Measurements from ENCODE around the gene YPEL1. TPM values are rescaled to one million over a fixed set of nuclear protein-coding genes. Genes with fewer than 3 reads are reported as not detected.

YPEL1 gene
- total and polyA plus RNA-seq, 4 donors: 0.83 to 4.8 (median 2.2) TPM

- Histone ChIP-seq H3K27ac (ENCODE audit: low read depth in 1 of 2, low read length in 2 of 2) (no peak overlapping the region), H3K9ac (ENCODE audit: low read depth in 1 of 2, low read length in 2 of 2) (no peak overlapping the region), H3K4me1 (ENCODE audit: control insufficient read depth in 4 of 4, insufficient read depth in 4 of 4, low read length in 3 of 4) (no peaks in the 10 kb centered on the region), H3K36me3 (ENCODE audit: control insufficient read depth in 4 of 4, insufficient read depth in 3 of 4, low read depth in 1 of 4, low read length in 3 of 4) (peaks cover 9 to 55% (median 26%) of the 10 kb centered on the region in 4 donors), H3K9me3 (ENCODE audit: control insufficient read depth in 4 of 4, low read length in 3 of 4) (no peaks in the 10 kb centered on the region), H3K4me3 (ENCODE audit: low read depth in 1 of 3, low read length in 3 of 3) (no peak overlapping the region), H3K27me3 (ENCODE audit: control insufficient read depth in 4 of 4, insufficient read depth in 4 of 4, low read length in 3 of 4) (no peaks in the 10 kb centered on the region)
- no peak for DNase-seq (ENCODE audit: low spot score)
- TF ChIP-seq FOXA2 (IDR thresholded peaks at IDR 0.05): no peak
- no peak for TF ChIP-seq REST (IDR thresholded peaks at IDR 0.05)
- TF ChIP-seq SP1 (IDR thresholded peaks at IDR 0.05): no peak
- TF ChIP-seq ATF3 (IDR thresholded peaks at IDR 0.05): no peak
- TF ChIP-seq MAX (IDR thresholded peaks at IDR 0.05): no peak
- no peak for TF ChIP-seq NR2F2 (IDR thresholded peaks at IDR 0.05)
- TF ChIP-seq EGR1 (IDR thresholded peaks at IDR 0.05; ENCODE audit: low read depth in 2 of 2): no peak
- TF ChIP-seq RXRA (IDR thresholded peaks at IDR 0.05): no peak
- no peak for TF ChIP-seq JUND (IDR thresholded peaks at IDR 0.05)
- TF ChIP-seq HNF4G (IDR thresholded peaks at IDR 0.05): no peak
- TF ChIP-seq YY1 (IDR thresholded peaks at IDR 0.05): no peak
- TF ChIP-seq RAD21 (IDR thresholded peaks at IDR 0.05): no peak
- no peak for TF ChIP-seq CTCF (IDR thresholded peaks at IDR 0.05; ENCODE audit: low read depth, low read length, missing input control)
- TF ChIP-seq TAF1 (conservative IDR thresholded peaks at IDR 0.05): no peak
- TF ChIP-seq ZBTB33 (IDR thresholded peaks at IDR 0.05): no peak
- TF ChIP-seq GABPA (IDR thresholded peaks at IDR 0.05 in 1 of 2, conservative IDR thresholded peaks at IDR 0.05 in 1 of 2): no peak
- no peak for TF ChIP-seq HNF4A (conservative IDR thresholded peaks at IDR 0.05)
- TF ChIP-seq FOXA1 (IDR thresholded peaks at IDR 0.05): no peak
- WGBS: 97% methylated on average over 7 of the region's 7 CpGs
These were observed 52.2 kb downstream of the YPEL1 start for GRCh38 chr22:21683401-21683811.

All from liver (tissue), 9 donors.